ENCODE data around the gene GRIN1. TPM values are rescaled to one million over a fixed set of nuclear protein-coding genes. Genes with fewer than 3 reads are reported as not detected.

The GRIN1 gene
- total RNA-seq, 2 donors from 2014 or later = not detected

DNA sequence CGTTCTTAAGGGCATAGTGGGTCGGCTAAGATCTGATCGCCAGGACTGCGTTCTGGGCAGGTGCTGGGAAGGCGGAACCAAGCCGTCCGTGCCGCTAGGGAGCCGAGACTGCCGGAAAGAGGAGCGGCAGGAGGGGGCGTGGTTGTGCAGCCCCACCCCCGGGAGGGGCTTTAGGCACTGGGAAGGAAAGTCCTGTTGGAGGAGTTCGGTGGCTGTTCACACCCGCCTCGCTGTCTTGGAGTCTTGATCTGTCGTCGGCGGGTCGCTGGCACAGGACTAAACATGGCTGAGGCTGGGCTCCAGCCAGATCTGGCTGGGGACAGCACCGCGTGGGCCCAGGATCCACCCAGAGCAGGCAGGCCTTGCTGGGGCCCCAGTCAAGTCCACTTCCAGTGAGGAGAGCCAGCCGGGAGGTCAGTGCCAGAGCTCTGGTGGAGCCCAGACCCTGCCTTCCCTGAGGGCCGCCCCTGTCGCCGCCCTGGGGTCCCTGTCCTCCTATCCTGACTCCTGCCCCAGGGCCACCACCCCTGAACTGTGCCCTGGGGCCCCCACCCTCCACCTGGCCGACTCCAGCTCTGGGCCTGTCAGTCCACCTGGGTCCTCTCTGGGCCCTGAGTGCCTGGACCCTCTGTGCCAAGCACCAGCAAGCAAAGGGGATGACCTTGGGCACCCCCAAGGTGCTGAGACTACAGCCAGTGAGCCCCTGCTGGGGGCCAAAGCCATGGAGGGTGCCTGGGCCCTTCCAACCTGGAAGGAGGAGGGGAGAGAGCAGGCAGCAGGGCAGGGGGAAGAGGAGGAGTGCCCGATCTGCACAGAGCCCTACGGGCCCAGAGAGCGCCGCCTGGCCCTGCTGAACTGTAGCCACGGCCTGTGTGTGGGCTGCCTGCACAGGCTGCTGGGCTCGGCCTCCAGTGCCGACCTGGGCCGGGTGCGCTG lies 78.6 kb downstream of the GRIN1 start:
- no peak overlapping the region for H3K27ac ChIP-seq

DNA sequence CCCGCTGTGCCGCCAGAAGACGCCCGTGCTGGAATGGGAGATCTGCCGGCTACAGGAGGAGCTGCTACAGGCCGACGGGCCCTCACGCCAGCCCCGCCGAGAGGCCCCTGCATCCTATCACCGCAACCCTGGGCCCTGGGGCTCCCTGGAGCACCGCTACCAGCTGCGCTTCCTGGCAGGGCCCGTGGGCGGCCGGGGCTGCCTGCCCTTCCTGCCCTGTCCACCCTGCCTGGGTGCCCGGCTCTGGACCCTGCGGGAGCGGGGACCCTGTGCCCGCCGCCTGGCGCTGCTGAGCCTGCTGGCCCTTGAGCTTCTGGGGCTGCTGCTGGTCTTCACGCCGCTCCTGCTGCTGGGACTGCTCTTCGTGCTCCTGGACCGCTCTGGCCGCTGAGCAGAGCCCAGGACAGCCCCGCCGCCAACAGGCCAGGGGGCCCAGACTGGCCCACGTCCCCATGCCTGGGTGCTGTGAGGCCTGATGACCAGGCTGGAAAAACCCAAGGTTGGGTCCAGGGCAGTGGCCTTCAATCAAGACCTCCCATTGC lies 79.3 kb downstream of the GRIN1 start:
- ATAC-seq (ENCODE audit: insufficient number of reproducible peaks, low FRiP score, low read depth) = no peak
- no peak overlapping the region for H3K4me3 ChIP-seq

More for the DNA sequence above, 78.6 kb downstream of the GRIN1 start:
- ATAC-seq (ENCODE audit: insufficient number of reproducible peaks, low FRiP score, low read depth) (no peak), DNase-seq (ENCODE audit: low spot score) (no peak)
- Histone ChIP-seq H3K4me1 (ENCODE audit: control insufficient read depth in 1 of 2, low read depth in 2 of 2) (peaks cover 3 to 7% of the 10 kb centered on the region in 2 donors), H3K4me3 (no peak overlapping the region), H3K27me3 (replicated peaks; ENCODE audit: insufficient read depth) (no peaks in the 10 kb centered on the region), H3K36me3 (no peaks in the 10 kb centered on the region), H3K9me3 (no peaks in the 10 kb centered on the region)
- TF ChIP-seq, protein P1, sequence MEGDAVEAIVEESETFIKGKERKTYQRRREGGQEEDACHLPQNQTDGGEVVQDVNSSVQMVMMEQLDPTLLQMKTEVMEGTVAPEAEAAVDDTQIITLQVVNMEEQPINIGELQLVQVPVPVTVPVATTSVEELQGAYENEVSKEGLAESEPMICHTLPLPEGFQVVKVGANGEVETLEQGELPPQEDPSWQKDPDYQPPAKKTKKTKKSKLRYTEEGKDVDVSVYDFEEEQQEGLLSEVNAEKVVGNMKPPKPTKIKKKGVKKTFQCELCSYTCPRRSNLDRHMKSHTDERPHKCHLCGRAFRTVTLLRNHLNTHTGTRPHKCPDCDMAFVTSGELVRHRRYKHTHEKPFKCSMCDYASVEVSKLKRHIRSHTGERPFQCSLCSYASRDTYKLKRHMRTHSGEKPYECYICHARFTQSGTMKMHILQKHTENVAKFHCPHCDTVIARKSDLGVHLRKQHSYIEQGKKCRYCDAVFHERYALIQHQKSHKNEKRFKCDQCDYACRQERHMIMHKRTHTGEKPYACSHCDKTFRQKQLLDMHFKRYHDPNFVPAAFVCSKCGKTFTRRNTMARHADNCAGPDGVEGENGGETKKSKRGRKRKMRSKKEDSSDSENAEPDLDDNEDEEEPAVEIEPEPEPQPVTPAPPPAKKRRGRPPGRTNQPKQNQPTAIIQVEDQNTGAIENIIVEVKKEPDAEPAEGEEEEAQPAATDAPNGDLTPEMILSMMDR (IDR thresholded peaks at IDR 0.05) = no peak

More for the DNA sequence above, 79.3 kb downstream of the GRIN1 start:
- DNase-seq (ENCODE audit: low spot score) = no peak
- Histone ChIP-seq H3K27ac (no peak overlapping the region), H3K27me3 (replicated peaks; ENCODE audit: insufficient read depth) (no peaks in the 10 kb centered on the region), H3K36me3 (no peaks in the 10 kb centered on the region), H3K9me3 (no peaks in the 10 kb centered on the region), H3K4me1 (ENCODE audit: control insufficient read depth in 1 of 2, low read depth in 2 of 2) (peaks cover 7 to 13% of the 10 kb centered on the region in 2 donors)
- TF ChIP-seq, protein P1 (IDR thresholded peaks at IDR 0.05) = no peak

Other genes with a start within 250 kb of the GRIN1 start
- gene FBXW5, start 194.4 kb upstream of the GRIN1 start, total RNA-seq = 100 to 1,000 TPM; 176 to 383 TPM
- not detected for gene C8G, start 193.9 kb upstream of the GRIN1 start, total RNA-seq
- under 1 TPM in 1 of 2 donors, not detected in 1; 0.27 TPM for gene LCN12, start 186.9 kb upstream of the GRIN1 start, total RNA-seq
- 10 to 100 TPM; 66.1 to 89.5 TPM for gene PTGDS, start 161.7 kb upstream of the GRIN1 start, total RNA-seq
- gene LCNL1, start 156.2 kb upstream of the GRIN1 start, total RNA-seq = not detected
- gene PAXX, start 146.7 kb upstream of the GRIN1 start, total RNA-seq = 10 to 100 TPM; 49.9 to 57.3 TPM
- gene CLIC3, start 142.6 kb upstream of the GRIN1 start, total RNA-seq = 1 to 10 TPM; 1.4 to 8.7 TPM
- 10 to 100 TPM; 37.2 to 60.5 TPM for gene ABCA2, start 110.9 kb upstream of the GRIN1 start, total RNA-seq
- not detected for gene FUT7, start 107.1 kb upstream of the GRIN1 start, total RNA-seq
- 10 to 100 TPM; 71.5 to 95.8 TPM for gene NPDC1, start 93.0 kb upstream of the GRIN1 start, total RNA-seq
- gene ENTPD2, start 85.1 kb upstream of the GRIN1 start, total RNA-seq = under 1 TPM; 0.92 to 0.95 TPM
- under 1 TPM; 0.41 to 0.92 TPM for gene SAPCD2, start 68.6 kb upstream of the GRIN1 start, total RNA-seq
- 10 to 100 TPM in 1 of 2 donors, 1 to 10 TPM in 1; 9.6 to 11.4 TPM for gene UAP1L1, start 61.6 kb upstream of the GRIN1 start, total RNA-seq
- gene MAN1B1, start 52.2 kb upstream of the GRIN1 start, total RNA-seq = 10 to 100 TPM; 32.9 to 52.9 TPM
- gene DPP7, start 24.4 kb upstream of the GRIN1 start, total RNA-seq = 100 to 1,000 TPM; 100 to 148 TPM
- gene LRRC26, start 30.9 kb downstream of the GRIN1 start, total RNA-seq = not detected
- gene TMEM210, start 32.9 kb downstream of the GRIN1 start, total RNA-seq = not detected
- 10 to 100 TPM; 25.2 to 43.0 TPM for gene ANAPC2, start 49.4 kb downstream of the GRIN1 start, total RNA-seq
- 10 to 100 TPM; 40.6 to 67.1 TPM for gene SSNA1, start 49.5 kb downstream of the GRIN1 start, total RNA-seq
- gene TPRN, start 61.6 kb downstream of the GRIN1 start, total RNA-seq = 1 to 10 TPM; 4.7 to 5.6 TPM
- 10 to 100 TPM; 12.0 to 35.2 TPM for gene TMEM203, start 66.5 kb downstream of the GRIN1 start, total RNA-seq
- gene NDOR1, start 66.5 kb downstream of the GRIN1 start, total RNA-seq = 10 to 100 TPM; 13.3 to 17.7 TPM
- gene RNF208, start 83.1 kb downstream of the GRIN1 start, total RNA-seq = 1 to 10 TPM in 1 of 2 donors, not detected in 1; 3.7 TPM
- gene CYSRT1, start 86.0 kb downstream of the GRIN1 start, total RNA-seq = not detected
- not detected for gene RNF224, start 88.3 kb downstream of the GRIN1 start, total RNA-seq
- gene SLC34A3, start 91.7 kb downstream of the GRIN1 start, total RNA-seq = under 1 TPM in 1 of 2 donors, not detected in 1; 0.54 TPM
- 100 to 1,000 TPM; 172 to 193 TPM for gene TUBB4B, start 102.1 kb downstream of the GRIN1 start, total RNA-seq
- gene STPG3, start 112.1 kb downstream of the GRIN1 start, total RNA-seq = not detected
- 10 to 100 TPM; 37.2 to 40.6 TPM for gene NELFB, start 116.2 kb downstream of the GRIN1 start, total RNA-seq
- 10 to 100 TPM; 26.4 to 43.5 TPM for gene TOR4A, start 138.6 kb downstream of the GRIN1 start, total RNA-seq
- gene NRARP, start 163.1 kb downstream of the GRIN1 start, total RNA-seq = 10 to 100 TPM in 1 of 2 donors, 1 to 10 TPM in 1; 8.5 to 16.9 TPM